Uterus (tissue), 2 donors: ENCODE data around the gene ITIH5.
"Not testable (repeated sequence)": the region's sequence is repeated elsewhere in the genome, so short reads cannot be mapped to it uniquely, and the experiment has no call there.

Experiments used
- POLR2A ChIP-seq, 2 donors: fragments of 450-650 bp; IDR thresholded peaks; one replicate each; pipeline ENCODE4 v1.6.1; 2016; ENCODE audit warnings: antibody characterized with exemption in 2 of 2, mild to moderate bottlenecking in 1 of 2, moderate library complexity in 1 of 2
- TF ChIP-seq, protein P1 (sequence below), 4 experiments: fragments of 200-600 bp in 2 of 4; fragments of 450-650 bp in 2 of 4; sonication (generic) in 2 of 4; IDR thresholded peaks; one replicate each; pipeline ENCODE4 v1.5.1; 2016 to 2019; ENCODE audit warnings: antibody characterized with exemption in 4 of 4, mild to moderate bottlenecking in 2 of 4, moderate library complexity in 1 of 4

DNA sequence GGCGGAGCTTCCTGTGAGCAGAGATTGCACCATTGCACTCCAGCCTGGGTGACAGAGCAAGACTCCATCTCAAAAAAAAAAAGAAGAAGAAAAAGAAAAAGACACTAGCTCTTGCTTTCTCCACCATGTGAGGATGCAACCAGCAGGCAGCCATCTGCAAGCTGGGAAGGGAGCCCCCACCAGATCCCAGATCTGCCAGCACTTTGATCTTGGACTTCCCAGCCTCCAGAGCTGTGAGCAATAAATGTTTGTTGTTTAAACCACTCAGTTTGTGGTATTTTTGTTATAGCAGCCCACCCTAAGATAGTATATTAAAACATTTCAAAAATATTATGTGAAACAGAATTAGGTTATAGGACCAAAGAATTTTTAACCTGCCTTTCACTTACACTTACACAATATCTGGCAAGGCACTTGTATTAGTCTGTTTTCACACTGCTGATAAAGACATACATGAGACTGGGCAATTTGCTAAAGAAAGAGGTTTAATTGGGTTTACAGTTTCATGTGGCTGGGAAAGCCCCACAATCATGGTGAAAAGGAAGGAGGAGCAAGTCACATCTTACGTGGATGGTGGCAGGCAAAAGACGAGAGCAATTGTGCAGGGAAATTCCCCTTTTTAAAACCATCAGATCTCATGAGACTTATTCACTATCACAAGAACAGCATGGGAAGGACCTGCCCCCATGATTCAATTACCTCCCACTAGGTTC lies 24.3 kb upstream of the ITIH5 start:
- not testable (repeated sequence) for TF ChIP-seq POLR2A (IDR thresholded peaks at IDR 0.05)
- TF ChIP-seq, protein P1, sequence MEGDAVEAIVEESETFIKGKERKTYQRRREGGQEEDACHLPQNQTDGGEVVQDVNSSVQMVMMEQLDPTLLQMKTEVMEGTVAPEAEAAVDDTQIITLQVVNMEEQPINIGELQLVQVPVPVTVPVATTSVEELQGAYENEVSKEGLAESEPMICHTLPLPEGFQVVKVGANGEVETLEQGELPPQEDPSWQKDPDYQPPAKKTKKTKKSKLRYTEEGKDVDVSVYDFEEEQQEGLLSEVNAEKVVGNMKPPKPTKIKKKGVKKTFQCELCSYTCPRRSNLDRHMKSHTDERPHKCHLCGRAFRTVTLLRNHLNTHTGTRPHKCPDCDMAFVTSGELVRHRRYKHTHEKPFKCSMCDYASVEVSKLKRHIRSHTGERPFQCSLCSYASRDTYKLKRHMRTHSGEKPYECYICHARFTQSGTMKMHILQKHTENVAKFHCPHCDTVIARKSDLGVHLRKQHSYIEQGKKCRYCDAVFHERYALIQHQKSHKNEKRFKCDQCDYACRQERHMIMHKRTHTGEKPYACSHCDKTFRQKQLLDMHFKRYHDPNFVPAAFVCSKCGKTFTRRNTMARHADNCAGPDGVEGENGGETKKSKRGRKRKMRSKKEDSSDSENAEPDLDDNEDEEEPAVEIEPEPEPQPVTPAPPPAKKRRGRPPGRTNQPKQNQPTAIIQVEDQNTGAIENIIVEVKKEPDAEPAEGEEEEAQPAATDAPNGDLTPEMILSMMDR (IDR thresholded peaks at IDR 0.05): not testable (repeated sequence)
